Epithelial cell of proximal tubule (primary cell): ENCODE measurements around the gene GLRX. TPM values are rescaled to one million over a fixed set of nuclear protein-coding genes. Genes with fewer than 3 reads are reported as not detected.
"Not testable (repeated sequence)": the region's sequence is repeated elsewhere in the genome, so short reads cannot be mapped to it uniquely, and the experiment has no call there.

Source experiments
- DNase-seq: peaks from one replicate; pipeline ENCODE4 v3.0.0-alpha.2; 2011; ENCODE audit warnings: low read depth
- H3K4me3 ChIP-seq: 2 replicates; pipeline ENCODE4 v1.5.1; 2011; ENCODE audit warnings: low read depth, mild to moderate bottlenecking, low read length
- CTCF ChIP-seq: conservative IDR thresholded peaks from 2 replicates; pipeline ENCODE4 v1.5.1; 2012; ENCODE audit warnings: low read depth, mild to moderate bottlenecking, low read length
- total RNA-seq: library from RNA; depleted of rRNA; stranded (reverse); fragments of >200 nt; gene quantifications from 2 replicates; pipeline ENCODE4 v1.2.3, GENCODE V29; 2015

Gene GLRX
- total RNA-seq, 1 donor from 2014 or later, result 147 TPM

DNA sequence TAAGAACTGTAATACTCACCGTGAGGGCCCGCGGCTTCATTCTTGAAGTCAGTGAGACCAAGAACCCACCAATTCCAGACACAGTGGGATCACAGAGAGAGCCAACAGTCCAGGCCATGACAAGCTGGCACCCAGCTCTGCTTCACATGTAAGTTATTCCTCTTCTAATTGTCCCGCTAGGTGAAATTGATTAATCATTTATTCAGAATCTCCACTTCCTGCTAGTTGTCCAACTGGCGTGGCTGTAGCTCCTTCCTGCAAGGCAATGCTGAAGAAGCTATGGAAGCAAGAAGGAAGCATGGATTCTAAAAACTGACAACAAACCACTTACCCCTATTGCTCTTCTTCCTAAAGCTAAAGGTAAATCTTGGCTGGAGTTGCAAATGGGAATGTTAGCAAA is 30.0 kb upstream of the GLRX start:
- no peak overlapping the region for H3K4me3 ChIP-seq
- DNase-seq, result no peak
- no peak for TF ChIP-seq CTCF

DNA sequence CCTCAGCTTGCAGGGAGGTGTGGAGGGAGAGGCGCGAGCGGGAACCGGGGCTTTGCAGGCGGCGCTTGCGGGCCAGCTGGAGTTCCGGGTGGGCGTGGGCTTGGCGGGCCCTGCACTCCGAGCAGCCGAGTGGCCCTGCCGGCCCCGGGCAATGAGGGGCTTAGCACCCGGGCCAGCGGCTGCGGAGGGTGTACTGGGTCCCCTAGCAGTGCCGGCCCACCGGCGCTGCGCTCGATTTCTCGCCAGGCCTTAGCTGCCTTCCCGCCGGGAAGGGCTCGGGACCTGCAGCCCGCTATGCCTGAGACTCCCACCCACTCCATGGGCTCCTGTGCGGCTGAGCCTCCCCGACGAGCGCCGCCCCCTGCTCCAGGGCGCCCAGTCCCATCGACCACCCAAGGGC is 28.6 kb upstream of the GLRX start:
- DNase-seq, H3K4me3 ChIP-seq: not testable (repeated sequence)

DNA sequence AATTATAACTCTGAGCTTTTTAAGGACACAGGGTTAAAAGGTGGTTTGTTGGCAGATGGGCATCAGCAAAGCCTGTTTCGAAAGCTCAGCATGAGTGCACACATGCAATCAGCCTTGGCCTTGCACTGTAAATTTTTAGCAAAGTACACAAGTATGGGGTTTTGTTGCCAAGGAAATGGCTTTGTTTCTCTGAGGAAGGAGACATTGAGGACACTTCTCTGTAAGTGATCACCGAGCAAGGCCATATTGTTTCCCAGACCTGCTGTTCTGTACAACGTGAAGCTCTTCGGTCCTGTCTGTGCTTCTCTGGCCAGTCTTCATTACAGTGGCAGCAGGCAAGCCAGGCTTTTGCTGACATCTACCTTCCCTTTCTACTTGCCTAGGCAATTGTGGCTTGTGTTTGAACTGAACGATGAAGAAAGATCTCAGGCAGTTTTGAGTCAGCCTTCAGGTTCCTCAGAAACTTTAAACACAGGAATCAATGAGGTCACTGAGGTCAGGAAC is 27.9 kb upstream of the GLRX start:
- DNase-seq, result peak; percentile 73
- H3K4me3 ChIP-seq, result no peak overlapping the region
- no peak for TF ChIP-seq CTCF

DNA sequence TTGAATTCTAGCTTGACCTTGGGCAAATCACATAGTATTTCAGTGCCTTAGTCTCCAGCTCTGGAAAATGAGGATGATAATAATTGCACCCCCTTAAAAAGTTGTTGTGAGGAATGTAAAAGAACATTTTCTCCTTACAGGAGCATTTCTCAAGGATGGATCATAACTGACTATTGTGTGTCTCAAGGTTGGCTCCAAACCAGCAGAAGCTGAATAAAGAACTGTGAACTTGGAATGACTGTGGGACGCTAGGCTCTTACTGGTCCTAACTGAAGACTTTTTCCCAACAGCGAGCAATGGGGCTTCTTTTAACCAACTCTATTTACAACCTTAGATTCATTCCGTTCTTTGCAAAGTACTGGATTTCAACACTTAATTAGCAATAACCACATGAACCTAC is 26.2 kb upstream of the GLRX start:
- no peak overlapping the region for H3K4me3 ChIP-seq
- no peak for TF ChIP-seq CTCF

GRCh38 chr5:95847261-95847592 is 24.7 kb upstream of the GLRX start:
- no peak overlapping the region for H3K4me3 ChIP-seq
- DNase-seq, result no peak
- TF ChIP-seq CTCF, result no peak

More for the DNA sequence above, 26.2 kb upstream of the GLRX start:
- no peak for DNase-seq

- peak; percentile 95 for TF ChIP-seq CTCF
- no peak overlapping the region for H3K4me3 ChIP-seq
- DNase-seq, result no peak
These were observed 24.2 kb upstream of the GLRX start for GRCh38 chr5:95846554-95847260.

DNA sequence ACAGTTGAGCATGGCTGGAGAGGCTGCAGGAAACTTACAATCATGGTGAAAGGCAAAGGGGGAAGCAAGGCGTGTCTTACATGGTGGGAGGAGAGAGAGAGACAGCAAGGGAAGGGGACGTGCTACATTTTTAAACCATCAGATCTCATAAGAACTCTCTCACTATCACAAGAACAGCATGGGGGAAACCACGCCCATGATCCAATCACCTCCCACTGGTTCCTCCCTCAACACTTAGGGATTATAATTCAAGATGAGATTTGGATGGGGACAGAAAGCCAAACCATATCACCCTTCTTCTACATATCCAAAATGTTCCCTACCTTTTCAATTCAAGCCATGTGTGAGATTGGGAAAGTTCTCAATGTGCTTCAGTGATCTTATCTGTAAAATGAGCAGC is 22.9 kb upstream of the GLRX start:
- H3K4me3 ChIP-seq, result no peak overlapping the region
- TF ChIP-seq CTCF, result no peak
- DNase-seq, result no peak
